Brain pericyte (primary cell): ENCODE data around the gene MFSD6L.
"Not testable (repeated sequence)": the region's sequence is repeated elsewhere in the genome, so short reads cannot be mapped to it uniquely, and the experiment has no call there.

Source experiments
- DNase-seq: peaks from one replicate; pipeline ENCODE4 v3.0.0-alpha.2; 2012; ENCODE audit warnings: low read depth, low spot score

MFSD6L gene

DNA sequence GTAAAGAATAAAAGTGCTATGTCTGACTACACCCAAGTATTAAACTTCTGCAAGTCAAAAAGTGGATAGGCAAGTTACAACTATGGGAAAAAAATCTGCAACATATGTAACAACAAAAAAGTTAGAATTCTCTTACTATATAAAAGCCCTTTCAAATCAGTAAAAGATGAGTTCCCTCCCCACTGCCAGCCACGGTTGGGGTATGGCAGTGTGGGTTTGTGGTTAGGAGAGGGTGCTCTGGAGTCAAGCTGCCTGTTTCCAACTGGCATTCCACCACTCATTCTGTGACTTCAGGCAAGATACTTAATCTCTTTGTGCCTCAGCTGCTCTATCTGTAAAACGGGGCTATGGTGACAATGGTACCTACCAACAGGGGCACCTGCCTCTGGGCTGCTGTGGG lies 26.6 kb upstream of the MFSD6L start:
- DNase-seq: no peak

DNA sequence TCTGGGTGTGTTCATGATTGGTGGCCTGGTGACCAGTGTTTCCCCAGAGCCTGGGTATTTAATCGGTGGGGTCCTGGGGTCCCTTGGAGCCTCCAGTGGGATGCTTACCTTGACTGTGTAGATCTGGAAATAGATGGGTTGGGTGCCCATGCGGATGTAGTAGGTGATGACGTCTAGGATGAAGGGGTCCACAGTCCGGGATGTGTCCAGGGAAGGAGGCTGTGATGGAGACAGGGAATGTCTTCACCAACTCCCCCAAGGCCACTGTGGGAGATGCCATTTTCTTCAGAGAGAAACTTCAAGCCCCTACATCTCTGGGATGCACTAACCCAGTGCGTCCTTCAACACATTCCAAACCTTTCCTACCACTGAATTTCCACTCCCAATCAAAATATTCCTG lies 24.1 kb upstream of the MFSD6L start:
- no peak for DNase-seq

DNA sequence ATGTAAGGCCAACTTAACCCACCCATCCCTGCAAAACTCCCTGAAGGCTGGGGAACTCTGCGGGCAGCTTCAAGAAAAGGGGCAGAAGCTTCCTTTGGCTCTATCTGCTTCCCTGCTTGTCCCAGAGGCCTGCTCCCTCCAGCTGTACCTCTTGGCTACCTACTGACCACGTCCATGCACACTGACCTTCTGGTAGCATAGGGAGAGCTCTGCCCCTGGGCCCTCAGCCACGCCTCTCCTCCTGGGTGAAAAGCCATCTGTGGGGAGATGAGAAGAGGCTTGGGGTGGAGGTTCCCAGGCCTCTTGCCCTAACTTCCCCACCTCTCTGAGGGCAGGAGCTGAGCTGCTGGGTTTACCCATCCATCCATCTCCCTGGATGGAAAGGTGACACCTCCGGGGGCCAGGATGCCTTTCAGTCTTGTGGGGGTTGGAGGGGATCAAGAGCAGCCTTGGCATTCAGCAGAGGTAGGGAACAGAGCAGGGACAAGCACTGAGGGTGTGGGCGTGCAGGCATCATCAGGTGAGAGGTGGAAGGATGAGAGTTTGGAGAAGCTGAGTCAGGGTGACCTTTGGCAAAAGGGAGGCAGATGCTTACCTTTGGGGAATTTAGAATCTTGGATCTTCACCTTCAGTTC lies 23.4 kb upstream of the MFSD6L start:
- DNase-seq: no peak

DNA sequence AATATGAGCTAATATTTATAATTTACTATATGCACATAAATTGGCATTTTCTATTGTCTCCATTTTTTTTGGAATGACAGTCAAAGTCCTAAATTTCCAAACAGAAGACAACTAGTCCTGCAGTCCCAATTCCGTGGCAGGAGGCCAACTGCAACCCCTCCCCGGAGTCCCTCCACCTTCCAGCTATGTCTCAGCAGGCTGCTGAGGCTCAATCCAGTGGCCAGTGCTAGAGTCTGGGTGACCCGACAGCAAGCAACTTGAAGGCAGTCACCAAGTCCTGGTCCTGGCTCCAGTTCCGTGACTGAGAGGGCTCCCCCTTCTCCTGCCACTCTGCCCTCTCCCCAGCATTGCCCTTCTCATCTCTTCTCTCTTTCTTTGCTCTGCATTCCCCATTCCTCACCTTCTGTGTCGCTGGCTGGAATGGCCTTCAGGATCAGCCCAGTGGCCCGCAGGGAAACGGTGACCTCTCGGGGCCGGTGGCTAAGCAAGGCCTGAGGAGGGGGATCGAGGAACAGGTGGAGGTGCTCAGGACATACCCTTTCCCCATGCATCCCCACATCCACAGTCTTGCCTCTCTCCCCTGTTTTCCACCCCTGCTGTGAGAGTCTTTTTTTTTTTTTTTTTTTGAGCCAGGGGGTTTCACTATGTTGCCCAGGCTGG lies 22.4 kb upstream of the MFSD6L start:
- DNase-seq: no peak

DNA sequence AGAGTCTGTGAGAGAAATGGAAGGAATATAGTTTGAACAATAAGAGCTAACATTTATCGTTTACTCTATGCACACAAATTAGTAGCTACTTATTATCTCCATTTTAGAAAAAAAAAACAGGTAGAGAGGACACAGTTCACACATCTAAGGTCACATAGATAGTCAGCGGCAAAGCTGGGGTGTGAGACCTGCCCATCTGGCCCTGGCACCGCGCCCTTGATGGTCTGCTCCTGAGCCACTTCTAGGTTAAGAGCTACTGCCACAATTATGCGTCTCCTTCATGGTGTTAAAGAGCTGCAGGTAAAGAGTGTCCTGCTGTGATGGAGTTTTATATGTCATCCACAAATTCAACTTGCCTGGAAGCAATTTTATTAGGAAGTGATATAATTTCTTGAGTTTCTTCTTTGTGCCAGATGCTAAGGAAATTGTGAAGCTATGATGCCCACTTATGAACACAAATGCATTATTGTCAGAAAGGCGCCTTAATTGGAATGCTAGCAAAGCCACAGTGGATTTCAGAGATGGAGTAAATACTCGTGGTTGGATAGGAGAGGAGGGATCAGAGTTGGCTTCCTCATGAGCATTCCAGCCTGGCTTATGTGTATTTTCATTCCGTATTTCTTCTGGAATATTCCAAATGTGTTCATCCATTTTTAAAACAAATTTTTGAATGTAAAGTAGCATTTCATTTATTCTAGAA lies 21.3 kb upstream of the MFSD6L start:
- DNase-seq: no peak

DNA sequence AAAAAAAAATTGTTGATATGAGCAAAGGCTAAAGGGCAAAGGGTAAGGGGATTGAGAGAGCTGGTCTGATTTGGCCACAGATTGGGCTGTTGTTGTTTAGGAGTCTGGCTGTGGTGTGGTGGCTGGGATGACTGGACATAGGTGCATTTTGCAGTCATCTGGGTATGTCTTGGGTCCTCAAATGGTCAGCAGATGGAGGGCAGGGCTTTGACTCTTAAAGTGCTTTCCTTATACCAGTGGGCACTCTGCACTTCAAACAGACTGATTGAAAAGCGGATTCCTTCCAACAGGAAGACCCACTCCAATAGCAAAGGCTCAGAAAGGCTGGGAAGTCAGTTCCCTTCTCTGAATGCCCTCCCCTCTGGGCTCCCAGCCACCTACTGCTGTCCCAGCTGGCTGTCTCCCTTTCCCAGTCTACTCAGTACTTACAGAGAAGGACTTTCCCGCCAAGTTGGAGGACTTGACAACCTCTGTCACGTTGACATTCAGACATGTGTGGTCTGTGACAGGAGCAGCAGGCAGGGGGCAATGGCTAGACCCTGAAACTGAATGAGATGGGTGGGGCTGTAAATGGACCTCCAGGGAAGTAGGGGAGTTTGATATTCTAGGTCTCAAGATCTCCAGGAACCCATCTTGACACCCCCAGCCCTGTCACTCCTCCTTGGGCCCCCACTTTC lies 19.6 kb upstream of the MFSD6L start:
- no peak for DNase-seq

DNA sequence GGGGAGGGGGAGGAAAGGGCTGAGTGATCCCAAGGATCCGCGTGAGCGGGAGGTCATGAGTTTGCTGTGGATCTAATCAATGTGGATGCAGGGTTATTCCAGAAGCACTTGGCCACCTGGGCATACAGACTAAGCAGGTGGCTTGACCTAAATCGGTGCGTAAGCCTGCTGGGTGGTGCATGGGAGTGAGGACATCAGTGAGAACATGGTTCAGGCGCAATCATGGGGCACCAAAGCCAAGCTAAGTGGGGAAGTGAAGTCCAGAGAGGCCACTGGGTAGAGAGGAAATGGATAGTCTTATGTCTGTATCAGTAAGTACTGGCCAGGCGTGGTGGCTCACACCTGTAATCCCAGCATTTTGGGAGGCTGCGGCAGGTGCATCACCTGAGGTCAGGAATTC lies 18.9 kb upstream of the MFSD6L start:
- DNase-seq: no peak

DNA sequence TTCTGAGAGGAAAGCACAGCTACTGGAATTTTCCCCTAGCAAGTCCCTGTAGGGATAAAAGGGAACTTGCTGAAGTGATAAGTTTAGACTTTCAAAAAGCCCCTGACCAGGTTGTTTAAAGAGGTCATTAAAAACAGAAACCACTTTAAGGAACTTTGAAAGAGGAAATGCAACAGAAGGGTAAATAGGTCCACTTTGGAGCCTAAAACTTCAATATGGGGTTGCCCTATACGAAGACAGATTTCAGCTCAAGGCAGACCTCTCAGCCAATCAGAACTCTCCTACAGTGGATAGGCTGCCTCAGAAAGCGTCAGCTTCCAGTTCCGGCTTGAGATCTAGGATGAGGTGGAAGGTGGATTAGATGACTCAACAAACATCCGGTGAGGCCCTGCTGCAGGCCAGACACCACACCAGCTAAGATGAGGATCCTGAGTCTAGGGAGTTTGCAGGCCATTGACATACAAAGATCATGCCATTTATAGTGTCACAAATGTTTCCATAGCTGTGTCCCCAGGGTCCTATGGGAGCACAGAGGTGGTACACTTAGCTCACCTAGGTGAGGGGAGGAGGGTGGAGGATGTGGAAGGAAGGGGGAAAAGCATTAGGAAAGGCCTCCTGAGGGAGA lies 7.9 kb upstream of the MFSD6L start:
- DNase-seq: no peak

DNA sequence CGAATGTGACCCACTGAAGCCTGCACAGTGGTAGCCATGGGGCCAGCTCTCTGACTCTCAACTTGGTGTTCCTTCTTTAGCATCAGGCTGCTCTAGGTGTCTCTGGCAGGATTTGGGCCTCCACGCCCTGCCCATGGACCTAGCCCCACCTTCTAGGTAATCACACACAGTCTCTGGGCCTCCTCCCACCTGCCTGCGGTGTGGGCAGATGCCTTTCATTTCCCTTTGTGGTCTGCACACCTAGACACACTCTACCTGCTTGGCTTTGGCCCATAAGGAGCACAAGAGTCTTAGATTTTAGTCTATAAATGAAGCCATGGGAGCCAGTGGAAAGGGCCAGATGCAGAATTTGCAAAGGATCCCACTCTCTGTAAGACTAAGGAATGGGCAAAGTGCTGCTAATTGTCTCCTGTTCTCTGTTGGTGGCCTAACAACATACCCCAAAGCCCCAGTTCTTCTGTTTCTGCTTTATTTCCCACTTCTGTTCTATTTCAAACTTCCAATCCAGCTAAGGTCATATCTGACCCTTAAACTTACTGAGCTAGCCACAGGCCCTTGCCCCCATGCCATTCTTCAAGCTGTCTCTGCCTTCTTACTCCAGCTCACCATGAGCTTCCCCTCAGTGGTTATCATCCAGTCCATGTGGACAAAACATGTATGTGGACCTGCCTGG lies 7.2 kb upstream of the MFSD6L start:
- no peak for DNase-seq

DNA sequence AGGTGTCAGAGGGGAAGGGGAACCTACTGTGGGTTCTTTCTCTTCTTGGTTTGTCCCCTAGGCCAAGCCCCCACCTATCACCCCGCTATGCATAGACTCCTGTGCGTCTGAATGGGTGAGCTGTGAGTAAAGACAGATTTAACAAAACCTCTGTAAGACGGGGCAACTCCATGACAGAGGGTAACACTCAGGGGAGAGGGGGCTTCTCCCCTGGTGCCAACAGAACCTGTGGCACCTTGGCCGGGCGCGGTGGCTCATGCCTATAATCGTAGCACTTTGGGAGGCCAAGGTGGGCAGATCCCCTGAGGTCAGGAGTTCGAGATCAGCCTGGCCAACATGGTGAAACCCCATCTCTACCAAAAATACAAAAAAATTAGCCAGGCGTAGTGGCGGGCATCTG lies 6.2 kb upstream of the MFSD6L start:
- not testable (repeated sequence) for DNase-seq

DNA sequence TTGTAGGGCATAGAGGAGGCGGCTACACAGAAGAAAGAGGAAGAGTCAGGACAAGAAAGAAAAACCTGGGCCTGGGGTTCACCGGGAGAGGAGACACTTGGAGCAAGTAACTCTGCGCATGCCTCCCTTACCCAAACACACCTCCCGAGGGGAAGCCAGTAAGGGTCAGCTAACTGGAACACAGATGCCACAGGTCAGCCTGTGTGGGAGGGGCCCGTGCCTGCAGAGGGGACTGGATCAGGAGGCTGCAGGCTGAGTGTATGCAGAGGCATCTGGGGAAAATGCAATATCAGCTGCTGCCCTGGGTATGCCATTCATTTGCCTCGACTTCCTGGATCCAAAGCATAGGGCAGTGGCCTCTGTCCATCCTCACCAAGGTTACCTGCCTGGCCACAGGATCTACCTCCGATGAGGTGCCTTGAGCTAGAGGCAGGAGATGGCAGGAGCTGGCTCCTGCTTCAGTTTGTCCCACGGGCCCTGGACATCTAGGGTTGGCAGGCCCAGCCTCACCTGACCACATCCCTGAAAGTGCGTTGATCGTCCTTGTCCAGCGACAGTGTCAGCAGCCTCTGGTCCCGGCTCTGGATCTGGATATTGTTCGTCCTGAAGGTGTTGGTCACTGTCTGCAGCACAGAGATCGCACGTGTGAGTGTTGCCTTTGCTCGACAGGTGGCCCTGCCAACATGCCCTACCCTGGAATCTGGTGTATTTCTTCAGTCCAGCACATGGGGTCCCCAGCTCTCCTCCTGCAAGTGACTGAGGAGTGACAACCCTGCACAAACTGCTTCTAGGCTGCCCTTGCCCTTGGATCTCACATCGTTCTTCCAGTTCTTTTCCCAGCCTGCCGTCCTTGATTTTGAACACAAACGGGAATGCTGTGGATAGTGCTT lies 4.6 kb upstream of the MFSD6L start:
- no peak for DNase-seq

DNA sequence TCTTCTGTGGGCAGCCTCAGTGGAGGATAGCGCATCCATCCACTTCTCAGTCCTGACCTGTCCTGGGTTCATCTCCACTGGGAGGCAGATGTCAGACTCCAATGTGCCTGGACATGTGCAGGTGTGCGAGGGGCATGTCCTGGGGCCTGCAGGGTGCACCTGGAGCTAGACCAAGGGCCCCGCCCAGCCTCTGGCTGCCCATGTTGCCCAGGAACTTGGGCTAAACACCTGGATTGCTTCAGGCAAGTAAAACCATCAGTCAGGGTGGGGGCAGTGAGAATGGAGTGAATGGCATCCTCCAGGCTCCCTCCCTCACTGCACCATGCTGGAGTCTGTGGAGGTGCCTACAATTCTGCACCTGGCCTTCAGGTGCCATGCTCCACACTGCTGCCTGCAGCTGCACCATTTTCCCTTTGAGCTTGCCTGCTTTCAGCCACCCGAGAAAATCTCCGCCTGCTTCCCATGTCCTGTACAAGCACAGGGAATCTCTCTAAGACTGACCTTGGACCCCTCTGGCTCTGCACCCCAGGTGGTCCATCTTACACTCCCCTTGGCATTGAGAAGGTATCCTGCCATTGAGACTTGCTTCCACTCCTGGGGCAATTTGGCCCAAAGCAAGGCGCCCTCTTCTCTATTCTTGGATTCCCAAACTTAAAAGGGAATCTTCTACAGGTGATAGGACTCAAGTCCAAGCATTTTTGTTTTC lies 2.1 kb upstream of the MFSD6L start:
- DNase-seq: no peak

DNA sequence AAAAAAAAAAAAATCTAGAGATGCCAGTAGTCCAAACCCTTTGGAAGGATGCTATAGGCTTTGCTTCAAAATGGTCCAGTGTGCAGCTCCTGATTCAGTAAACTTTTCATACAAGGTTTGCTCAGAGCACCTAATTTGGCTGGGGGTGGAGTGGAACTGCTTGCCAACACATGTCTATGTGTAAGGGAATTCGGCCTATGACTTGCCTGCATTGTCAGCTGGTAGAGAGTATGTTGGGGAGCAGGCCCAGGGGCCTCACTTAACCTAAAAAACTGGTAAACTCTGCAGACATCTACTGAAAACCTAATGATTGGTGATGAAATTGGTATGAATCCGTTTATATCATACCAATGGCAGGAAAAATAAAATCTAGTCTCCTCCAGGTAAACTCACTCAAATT lies 1.5 kb upstream of the MFSD6L start:
- DNase-seq: no peak

DNA sequence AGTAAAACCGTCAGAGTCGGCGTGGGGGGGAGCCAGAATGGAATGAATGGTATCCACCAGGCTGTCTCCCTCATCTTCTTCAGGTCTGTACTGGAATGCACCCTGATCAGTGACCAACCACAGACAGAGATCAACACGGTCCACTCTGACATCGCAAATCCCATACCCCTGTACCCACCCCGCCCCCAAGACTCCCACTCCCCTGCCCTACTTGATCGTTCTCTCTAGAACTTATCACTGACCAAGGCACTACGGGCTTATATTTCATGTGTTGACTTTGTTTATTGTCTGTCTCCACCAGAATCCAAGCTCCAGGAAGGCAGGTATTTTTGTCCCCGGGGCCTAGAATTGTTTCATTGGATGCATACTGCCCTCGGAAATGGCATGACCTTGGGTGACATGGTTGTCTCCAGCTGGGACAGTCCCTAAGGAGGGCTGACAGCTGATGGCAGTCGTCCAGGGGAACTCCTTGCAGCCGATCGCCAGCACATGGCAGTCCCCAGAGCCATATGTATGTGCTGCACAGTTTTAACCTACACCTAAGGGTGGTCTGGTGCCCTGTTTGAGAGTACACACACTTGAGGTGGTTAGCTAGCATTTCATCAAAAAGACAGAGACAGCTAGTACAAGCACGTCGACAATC lies 526 bp upstream of the MFSD6L start:
- no peak for DNase-seq

DNA sequence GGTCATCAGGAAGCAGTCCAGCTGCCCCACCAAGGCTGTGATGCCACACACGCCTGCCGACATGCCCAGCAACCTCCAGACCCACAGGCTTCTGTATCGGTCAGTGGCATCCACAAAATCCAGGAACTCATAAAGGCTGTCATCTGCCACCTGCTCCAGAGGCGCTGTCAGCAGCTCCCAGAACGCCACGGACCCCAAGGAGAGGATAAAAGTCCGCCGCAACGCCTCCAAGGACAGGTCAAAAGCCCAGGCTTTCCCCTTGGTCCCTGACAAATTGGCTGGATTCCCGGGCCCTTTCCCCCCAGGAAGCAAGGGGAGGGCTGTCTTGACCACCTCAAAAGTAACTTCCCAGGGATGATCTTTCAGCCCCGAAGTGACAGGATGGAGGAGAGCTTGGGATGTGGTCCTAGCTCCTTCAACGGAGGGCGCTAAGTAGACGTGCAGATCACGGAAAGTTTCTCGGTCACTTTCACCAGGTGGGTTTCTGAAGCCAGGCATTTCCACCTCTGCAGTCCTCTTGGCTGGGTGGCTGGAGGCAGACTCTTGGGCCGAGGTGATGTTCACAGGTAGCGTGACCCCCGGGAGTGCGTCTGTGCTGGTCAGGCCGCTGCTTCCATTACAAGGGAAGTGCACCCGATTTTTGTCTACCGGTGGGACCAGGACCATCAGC lies 854 bp downstream of the MFSD6L start:
- DNase-seq: no peak

DNA sequence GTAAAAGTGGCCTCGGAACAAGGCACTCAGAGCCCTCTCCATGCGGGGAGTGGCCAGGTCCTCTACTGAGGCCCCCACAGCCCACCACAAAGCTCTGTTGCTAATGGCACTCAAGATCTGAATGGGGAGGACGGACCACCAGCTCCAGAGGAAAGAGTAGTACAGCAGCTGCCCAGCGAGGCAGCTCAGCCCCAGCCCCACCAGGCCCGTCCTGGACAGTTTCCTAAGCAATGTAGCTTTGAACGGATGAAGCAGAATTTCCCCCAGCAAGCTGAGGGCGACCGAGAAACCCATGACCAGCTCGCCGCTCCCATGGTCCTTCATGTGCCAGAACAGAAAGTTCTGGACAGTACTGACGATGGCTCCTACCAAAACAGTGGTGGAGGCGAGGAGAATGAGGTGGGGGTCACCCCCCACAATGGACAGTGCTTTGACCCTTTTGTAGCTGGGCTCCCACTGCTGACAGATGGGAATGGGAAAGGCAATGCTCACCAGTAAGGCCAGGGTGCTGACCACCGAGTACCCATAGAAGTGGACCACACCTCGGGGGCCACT lies 1.5 kb downstream of the MFSD6L start:
- DNase-seq: no peak

DNA sequence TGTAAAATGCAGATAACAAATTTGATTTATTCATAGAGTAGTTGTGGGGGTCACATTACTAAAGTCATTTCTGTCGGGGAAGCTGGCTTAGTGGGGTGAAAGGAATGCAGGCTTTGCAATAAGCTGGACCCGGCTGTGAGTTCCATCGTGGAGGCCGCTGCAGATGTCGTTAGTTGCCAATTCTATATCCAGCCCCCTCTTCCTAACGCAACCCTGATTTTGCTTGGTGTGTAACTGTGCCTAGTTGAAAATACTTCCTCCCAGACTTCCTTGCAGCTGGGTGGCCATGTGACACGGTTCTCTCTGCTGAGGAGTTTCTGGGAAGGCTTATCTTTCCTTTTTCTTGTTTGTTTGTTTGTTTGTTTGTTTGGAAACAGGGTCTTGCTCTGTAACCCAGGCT lies 4.5 kb downstream of the MFSD6L start:
- no peak for DNase-seq

DNA sequence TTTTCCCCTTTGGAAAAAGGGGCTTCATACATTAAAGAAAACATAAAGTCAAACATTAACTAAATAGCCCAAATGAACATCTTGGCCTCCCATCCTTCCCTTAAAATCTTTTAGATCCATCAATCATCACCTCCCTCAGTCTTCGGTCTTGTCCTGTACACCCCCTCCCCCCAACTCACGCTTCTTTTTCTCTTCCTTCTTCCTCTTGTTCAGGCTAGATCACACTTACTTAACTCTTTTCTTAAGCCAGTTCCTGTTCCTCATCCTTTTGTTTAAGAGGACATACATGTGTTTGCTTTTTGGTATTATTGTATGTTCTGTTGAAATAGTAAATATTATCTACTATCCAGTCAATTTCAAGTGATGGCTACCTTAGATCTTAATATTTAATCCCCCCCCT lies 5.5 kb downstream of the MFSD6L start:
- no peak for DNase-seq

DNA sequence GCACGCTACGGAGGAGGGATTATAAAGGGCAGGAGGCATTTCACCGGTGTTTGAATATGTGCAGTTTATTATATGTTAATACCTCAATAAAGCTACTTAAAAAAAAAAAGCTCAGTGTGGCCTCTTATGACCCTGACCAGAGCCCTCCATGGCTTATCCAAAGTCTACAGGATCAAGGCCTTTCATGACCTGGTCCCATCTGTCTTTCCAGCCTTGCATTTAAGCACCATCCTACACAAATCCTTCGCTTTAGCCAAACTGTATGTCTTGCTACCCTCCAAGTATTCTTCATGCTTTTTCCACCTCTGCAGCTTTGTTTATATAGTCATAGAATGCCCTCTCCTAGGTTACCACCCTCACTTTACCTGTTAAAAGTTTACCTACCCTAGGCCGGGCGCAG lies 6.5 kb downstream of the MFSD6L start:
- DNase-seq: no peak
